H1 (cell line): ENCODE data around the gene TMEM181.

Source experiments
- BCL11A ChIP-seq, 2 experiments: IDR thresholded peaks; one replicate each; pipeline ENCODE4 v1.6.1; 2011; ENCODE audit warnings: low read depth in 2 of 2, low read length in 2 of 2, mild to moderate bottlenecking in 2 of 2
- CREB1 ChIP-seq: IDR thresholded peaks from 2 replicates; pipeline ENCODE4 v1.6.1; 2012; ENCODE audit warnings: inconsistent platforms
- KDM5A ChIP-seq: fragments of 200-600 bp; IDR thresholded peaks from 2 replicates; pipeline ENCODE4 v1.7.1; 2012; ENCODE audit warnings: mild to moderate bottlenecking, low read length, inconsistent platforms, mixed read lengths
- POLR2AphosphoS5 ChIP-seq: IDR thresholded peaks from 2 replicates; pipeline ENCODE4 v1.6.1; 2011; ENCODE audit warnings: low read depth, low read length
- RAD21 ChIP-seq, 2 experiments: IDR thresholded peaks in 1 of 2; conservative IDR thresholded peaks in 1 of 2; 2 replicates each; pipeline ENCODE4 v1.6.1; 2011; ENCODE audit warnings: low read depth in 2 of 2, low read length in 2 of 2, improper control_type of control experiment in 1 of 2, inconsistent platforms in 1 of 2, mild to moderate bottlenecking in 1 of 2, moderate library complexity in 1 of 2
- SRF ChIP-seq: IDR thresholded peaks from 2 replicates; pipeline ENCODE4 v1.6.1; 2011; ENCODE audit warnings: mild to moderate bottlenecking, low read depth, low read length, moderate library complexity
- ZNF274 ChIP-seq: IDR thresholded peaks from 2 replicates; pipeline ENCODE4 v1.7.0; 2012; ENCODE audit warnings: low read length, borderline replicate concordance; ENCODE audit errors: extremely low read depth
- TF ChIP-seq, protein P1 (sequence below): IDR thresholded peaks from 2 replicates; pipeline ENCODE4 v1.6.1; 2012; ENCODE audit warnings: inconsistent platforms
- TF ChIP-seq, protein P2 (sequence below), 3 experiments: IDR thresholded peaks; 1 replicate in 2 of 3; 2 replicates in 1 of 3; pipeline versions ENCODE4 v1.5.1 to v1.6.1; 2011; ENCODE audit warnings: low read length in 3 of 3, mild to moderate bottlenecking in 3 of 3, inconsistent platforms in 2 of 3, low read depth in 1 of 3, moderate library complexity in 1 of 3; ENCODE audit not compliant: insufficient read depth in 1 of 3; ENCODE audit errors: control extremely low read depth in 1 of 3
- TF ChIP-seq, protein P3 (sequence below): IDR thresholded peaks from 2 replicates; pipeline ENCODE4 v1.6.1; 2011; ENCODE audit warnings: low read length, improper control_type of control experiment

DNA sequence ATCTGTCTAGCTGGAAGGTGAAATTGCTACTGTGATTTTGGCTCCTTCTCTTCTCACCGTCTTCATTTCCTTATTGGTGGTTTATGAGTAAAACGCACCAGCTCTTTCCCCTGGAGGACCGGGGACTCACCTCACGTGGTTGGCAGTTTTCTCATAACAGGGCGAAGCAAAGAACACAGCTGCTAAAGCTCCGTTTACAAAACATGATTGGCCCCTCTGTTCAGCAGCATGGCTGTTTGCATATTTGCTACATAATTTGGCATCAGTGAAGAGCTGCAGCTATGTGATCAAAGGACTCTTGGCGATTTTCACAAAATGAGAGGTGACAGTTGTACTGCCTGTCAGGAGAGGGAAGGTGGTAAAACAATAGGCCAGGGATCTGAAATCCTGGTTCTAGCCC lies 20.5 kb upstream of the TMEM181 start:
- TF ChIP-seq, protein P1, sequence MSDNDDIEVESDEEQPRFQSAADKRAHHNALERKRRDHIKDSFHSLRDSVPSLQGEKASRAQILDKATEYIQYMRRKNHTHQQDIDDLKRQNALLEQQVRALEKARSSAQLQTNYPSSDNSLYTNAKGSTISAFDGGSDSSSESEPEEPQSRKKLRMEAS, result no peak
- TF ChIP-seq KDM5A (no peak), BCL11A (IDR thresholded peaks at IDR 0.05; ENCODE audit: low read depth in 2 of 2, low read length in 2 of 2) (no peak), CREB1 (no peak), RAD21 (IDR thresholded peaks at IDR 0.05 in 1 of 2, conservative IDR thresholded peaks at IDR 0.05 in 1 of 2; ENCODE audit: low read depth in 2 of 2, low read length in 2 of 2) (no peak), POLR2AphosphoS5 (no peak), ZNF274 (no peak), SRF (no peak)
- TF ChIP-seq, protein P2, sequence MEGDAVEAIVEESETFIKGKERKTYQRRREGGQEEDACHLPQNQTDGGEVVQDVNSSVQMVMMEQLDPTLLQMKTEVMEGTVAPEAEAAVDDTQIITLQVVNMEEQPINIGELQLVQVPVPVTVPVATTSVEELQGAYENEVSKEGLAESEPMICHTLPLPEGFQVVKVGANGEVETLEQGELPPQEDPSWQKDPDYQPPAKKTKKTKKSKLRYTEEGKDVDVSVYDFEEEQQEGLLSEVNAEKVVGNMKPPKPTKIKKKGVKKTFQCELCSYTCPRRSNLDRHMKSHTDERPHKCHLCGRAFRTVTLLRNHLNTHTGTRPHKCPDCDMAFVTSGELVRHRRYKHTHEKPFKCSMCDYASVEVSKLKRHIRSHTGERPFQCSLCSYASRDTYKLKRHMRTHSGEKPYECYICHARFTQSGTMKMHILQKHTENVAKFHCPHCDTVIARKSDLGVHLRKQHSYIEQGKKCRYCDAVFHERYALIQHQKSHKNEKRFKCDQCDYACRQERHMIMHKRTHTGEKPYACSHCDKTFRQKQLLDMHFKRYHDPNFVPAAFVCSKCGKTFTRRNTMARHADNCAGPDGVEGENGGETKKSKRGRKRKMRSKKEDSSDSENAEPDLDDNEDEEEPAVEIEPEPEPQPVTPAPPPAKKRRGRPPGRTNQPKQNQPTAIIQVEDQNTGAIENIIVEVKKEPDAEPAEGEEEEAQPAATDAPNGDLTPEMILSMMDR (IDR thresholded peaks at IDR 0.05; ENCODE audit: control extremely low read depth in 1 of 3, insufficient read depth in 1 of 3, low read depth in 1 of 3, low read length in 3 of 3), result no peak
- TF ChIP-seq, protein P3, sequence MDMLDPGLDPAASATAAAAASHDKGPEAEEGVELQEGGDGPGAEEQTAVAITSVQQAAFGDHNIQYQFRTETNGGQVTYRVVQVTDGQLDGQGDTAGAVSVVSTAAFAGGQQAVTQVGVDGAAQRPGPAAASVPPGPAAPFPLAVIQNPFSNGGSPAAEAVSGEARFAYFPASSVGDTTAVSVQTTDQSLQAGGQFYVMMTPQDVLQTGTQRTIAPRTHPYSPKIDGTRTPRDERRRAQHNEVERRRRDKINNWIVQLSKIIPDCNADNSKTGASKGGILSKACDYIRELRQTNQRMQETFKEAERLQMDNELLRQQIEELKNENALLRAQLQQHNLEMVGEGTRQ, result no peak
